SK-N-SH (cell line): ENCODE measurements around the gene CNGA2. TPM values are rescaled to one million over a fixed set of nuclear protein-coding genes. Genes with fewer than 3 reads are reported as not detected.

Source experiments
- CTCF ChIA-PET: fragments of 300-600, 350-600 bp; formaldehyde crosslinking; extraction: SDS; loops from one replicate; lab custom pipeline; 2021; lab: Yijun Ruan, JAX
- POLR2A ChIA-PET: fragments of 350-600 bp; sonication (Branson Sonifier 250); formaldehyde crosslinking; extraction: SDS; loops from one replicate; lab custom pipeline; 2020; ENCODE audit warnings: antibody characterized with exemption, inconsistent platforms; lab: Yijun Ruan, JAX
- DNase-seq: peaks from one replicate; pipeline ENCODE4 v3.0.0; 2012
- H2AFZ ChIP-seq: fragments of 200-600 bp; sonication (generic); 2 replicates; pipeline ENCODE4 v1.8.1; 2016; ENCODE audit warnings: antibody characterized with exemption, mild to moderate bottlenecking, low read depth
- H3F3A ChIP-seq: fragments of 200-600 bp; sonication (generic); replicated peaks from 2 replicates; pipeline ENCODE3; 2016; ENCODE audit warnings: antibody characterized with exemption, mild to moderate bottlenecking; ENCODE audit not compliant: insufficient read depth
- H3K27ac ChIP-seq, 2 experiments: fragments of 200-500 bp in 1 of 2; fragments of 200-600 bp in 1 of 2; sonication (Bioruptor generic) in 1 of 2; sonication (generic), shearing (Covaris generic) in 1 of 2; 2 replicates each; pipeline versions ENCODE4 v1.5.1 to v1.6.1; 2014 to 2016; ENCODE audit warnings: low read depth in 2 of 2, inconsistent platforms in 1 of 2, low read length in 1 of 2, mild to moderate bottlenecking in 1 of 2, mixed read lengths in 1 of 2
- H3K27me3 ChIP-seq: fragments of 200-600 bp; sonication (generic), shearing (Covaris generic); 2 replicates; pipeline ENCODE4 v1.6.1; 2016; ENCODE audit warnings: mixed run types; ENCODE audit not compliant: insufficient read depth
- H3K36me3 ChIP-seq, 2 experiments: fragments of 200-500 bp in 1 of 2; fragments of 200-600 bp in 1 of 2; sonication (Bioruptor generic) in 1 of 2; sonication (generic) in 1 of 2; replicated peaks in 1 of 2; 2 replicates each; pipeline versions ENCODE3 to v1.5.1; 2014 to 2016; ENCODE audit warnings: low read length in 1 of 2, mild to moderate bottlenecking in 1 of 2; ENCODE audit not compliant: insufficient read depth in 2 of 2, control insufficient read depth in 1 of 2
- H3K4me1 ChIP-seq, 2 experiments: fragments of 200-500 bp in 1 of 2; fragments of 200-600 bp in 1 of 2; sonication (Bioruptor generic) in 1 of 2; sonication (generic), shearing (Covaris generic) in 1 of 2; 2 replicates each; pipeline versions ENCODE4 v1.5.1 to v1.6.1; 2014 to 2016; ENCODE audit warnings: low read depth in 1 of 2, low read length in 1 of 2, mixed run types in 1 of 2; ENCODE audit not compliant: insufficient read depth in 2 of 2, control insufficient read depth in 1 of 2
- H3K4me2 ChIP-seq: fragments of 200-600 bp; sonication (generic), shearing (Covaris generic); 2 replicates; pipeline ENCODE4 v1.6.1; 2017; ENCODE audit warnings: mixed run types
- H3K4me3 ChIP-seq, 2 experiments: fragments of 200-500 bp in 1 of 2; fragments of 200-600 bp in 1 of 2; sonication (Bioruptor generic) in 1 of 2; sonication (generic), shearing (Covaris generic) in 1 of 2; 2 replicates each; pipeline versions ENCODE4 v1.5.1 to v1.8.1; 2014 to 2016; ENCODE audit warnings: low read depth in 2 of 2, inconsistent platforms in 1 of 2, low read length in 1 of 2, mild to moderate bottlenecking in 1 of 2, mixed read lengths in 1 of 2, moderate library complexity in 1 of 2
- H3K79me2 ChIP-seq: fragments of 200-600 bp; sonication (generic); 2 replicates; pipeline ENCODE4 v1.8.1; 2017; ENCODE audit warnings: mild to moderate bottlenecking; ENCODE audit not compliant: insufficient read depth
- H3K9ac ChIP-seq: fragments of 200-600 bp; sonication (generic); 2 replicates; pipeline ENCODE4 v1.6.1; 2017; ENCODE audit warnings: mixed run types
- H3K9me2 ChIP-seq: fragments of 200-600 bp; sonication (generic); 2 replicates; pipeline ENCODE4 v1.6.1; 2017; ENCODE audit warnings: mixed run types
- H3K9me3 ChIP-seq: fragments of 200-600 bp; sonication (generic); 2 replicates; pipeline ENCODE4 v1.6.1; 2017; ENCODE audit warnings: mixed run types, mild to moderate bottlenecking, moderate library complexity
- H4K20me1 ChIP-seq: fragments of 200-600 bp; sonication (generic); 2 replicates; pipeline ENCODE4 v1.6.1; 2017; ENCODE audit warnings: mild to moderate bottlenecking, mixed run types; ENCODE audit not compliant: insufficient read depth
- EZH2phosphoT487 ChIP-seq: fragments of 200-600 bp; sonication (generic); IDR thresholded peaks from 2 replicates; pipeline ENCODE4 v1.6.1; 2017; ENCODE audit warnings: low read depth, mixed run types, mild to moderate bottlenecking, antibody characterized with exemption, moderate library complexity, borderline replicate concordance
- FOXJ3 ChIP-seq: sonication (generic); formaldehyde crosslinking; IDR thresholded peaks from 2 replicates; pipeline ENCODE4 v1.5.1; 2020; ENCODE audit warnings: mild to moderate bottlenecking, missing genetic modification reagents
- JUND ChIP-seq: IDR thresholded peaks from 2 replicates; pipeline ENCODE4 v1.4.0; 2012
- MXI1 ChIP-seq: IDR thresholded peaks from 2 replicates; pipeline ENCODE4 v1.6.1; 2012; ENCODE audit warnings: mild to moderate bottlenecking, low read depth, low read length, improper control_type of control experiment
- NFIC ChIP-seq: IDR thresholded peaks from 2 replicates; pipeline ENCODE4 v1.4.0; 2012; ENCODE audit warnings: borderline replicate concordance
- POLR2AphosphoS5 ChIP-seq: IDR thresholded peaks from 2 replicates; pipeline ENCODE4 v1.6.1; 2012; ENCODE audit warnings: low read depth, low read length
- RFX5 ChIP-seq: IDR thresholded peaks from 2 replicates; pipeline ENCODE4 v1.6.1; 2012; ENCODE audit warnings: mild to moderate bottlenecking, improper control_type of control experiment, low read length
- RXRA ChIP-seq: IDR thresholded peaks from 2 replicates; pipeline ENCODE4 v1.4.0; 2012; ENCODE audit warnings: low read depth, mild to moderate bottlenecking, borderline replicate concordance
- WGBS: methylation state at CpG from one replicate; pipeline ENCODE4 v1.1.6; 2017; ENCODE audit warnings: low lambda C conversion rate; 5-methylcytosine and 5-hydroxymethylcytosine counted together
- polyA plus RNA-seq, 3 experiments: library from polyadenylated mRNA; depleted of rRNA; stranded (reverse); fragments of >200 nt; gene quantifications; 2 replicates each; pipeline ENCODE4 v1.2.3, GENCODE V29; 2012
- TF ChIP-seq, protein P1 (sequence below): IDR thresholded peaks from 2 replicates; pipeline ENCODE4 v1.4.0; 2012; ENCODE audit warnings: low read depth, borderline replicate concordance
- TF ChIP-seq, protein P2 (sequence below): fragments of 150-350 bp; IDR thresholded peaks from 2 replicates; pipeline ENCODE4 v1.6.1; 2016; ENCODE audit warnings: mild to moderate bottlenecking, low read depth, low read length
- TF ChIP-seq, protein P3 (sequence below): IDR thresholded peaks from 2 replicates; pipeline ENCODE4; 2012
- TF ChIP-seq, protein P4 (sequence below): IDR thresholded peaks from 2 replicates; pipeline ENCODE4 v1.6.1; 2012; ENCODE audit warnings: mild to moderate bottlenecking, low read depth, low read length, moderate library complexity

The CNGA2 gene
- polyA plus RNA-seq, 1 of the 3 experiments (the other 2 are of a cell fraction): not detected

DNA sequence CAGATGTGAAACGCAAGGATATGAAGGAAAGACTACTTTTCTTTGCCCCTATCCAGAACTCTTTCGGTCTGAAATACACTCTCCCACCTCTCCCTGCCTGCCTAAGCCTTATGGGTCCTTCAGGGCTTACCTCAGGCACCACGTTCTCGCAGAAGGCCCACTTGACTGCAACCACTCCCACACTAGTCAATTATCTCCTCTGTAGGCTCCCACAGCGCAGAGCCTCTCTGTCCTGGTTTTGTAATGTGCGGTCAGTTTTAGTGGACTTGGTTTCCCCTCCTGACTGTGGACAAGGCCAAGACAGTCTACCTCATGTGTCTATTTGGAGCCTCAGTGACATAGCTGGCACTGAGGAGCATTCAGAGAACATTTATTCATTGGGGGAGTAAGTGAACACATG lies 11.1 kb downstream of the CNGA2 start:
- no peak overlapping the region for H3K4me3 ChIP-seq
- no peaks in the 10 kb centered on the region for H3K36me3 ChIP-seq
- CTCF ChIA-PET: no interaction called here
- POLR2A ChIA-PET: no interaction called here
- DNase-seq: no peak
- TF ChIP-seq NFIC (no peak), RFX5 (no peak), EZH2phosphoT487 (no peak), RXRA (no peak), FOXJ3 (CRISPR knock-in tag) (no peak), JUND (no peak), MXI1 (no peak), POLR2AphosphoS5 (no peak)
- TF ChIP-seq, protein P1, sequence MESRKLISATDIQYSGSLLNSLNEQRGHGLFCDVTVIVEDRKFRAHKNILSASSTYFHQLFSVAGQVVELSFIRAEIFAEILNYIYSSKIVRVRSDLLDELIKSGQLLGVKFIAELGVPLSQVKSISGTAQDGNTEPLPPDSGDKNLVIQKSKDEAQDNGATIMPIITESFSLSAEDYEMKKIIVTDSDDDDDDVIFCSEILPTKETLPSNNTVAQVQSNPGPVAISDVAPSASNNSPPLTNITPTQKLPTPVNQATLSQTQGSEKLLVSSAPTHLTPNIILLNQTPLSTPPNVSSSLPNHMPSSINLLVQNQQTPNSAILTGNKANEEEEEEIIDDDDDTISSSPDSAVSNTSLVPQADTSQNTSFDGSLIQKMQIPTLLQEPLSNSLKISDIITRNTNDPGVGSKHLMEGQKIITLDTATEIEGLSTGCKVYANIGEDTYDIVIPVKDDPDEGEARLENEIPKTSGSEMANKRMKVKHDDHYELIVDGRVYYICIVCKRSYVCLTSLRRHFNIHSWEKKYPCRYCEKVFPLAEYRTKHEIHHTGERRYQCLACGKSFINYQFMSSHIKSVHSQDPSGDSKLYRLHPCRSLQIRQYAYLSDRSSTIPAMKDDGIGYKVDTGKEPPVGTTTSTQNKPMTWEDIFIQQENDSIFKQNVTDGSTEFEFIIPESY: no peak
- TF ChIP-seq, protein P2, sequence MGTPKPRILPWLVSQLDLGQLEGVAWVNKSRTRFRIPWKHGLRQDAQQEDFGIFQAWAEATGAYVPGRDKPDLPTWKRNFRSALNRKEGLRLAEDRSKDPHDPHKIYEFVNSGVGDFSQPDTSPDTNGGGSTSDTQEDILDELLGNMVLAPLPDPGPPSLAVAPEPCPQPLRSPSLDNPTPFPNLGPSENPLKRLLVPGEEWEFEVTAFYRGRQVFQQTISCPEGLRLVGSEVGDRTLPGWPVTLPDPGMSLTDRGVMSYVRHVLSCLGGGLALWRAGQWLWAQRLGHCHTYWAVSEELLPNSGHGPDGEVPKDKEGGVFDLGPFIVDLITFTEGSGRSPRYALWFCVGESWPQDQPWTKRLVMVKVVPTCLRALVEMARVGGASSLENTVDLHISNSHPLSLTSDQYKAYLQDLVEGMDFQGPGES: no peak
- TF ChIP-seq, protein P3, sequence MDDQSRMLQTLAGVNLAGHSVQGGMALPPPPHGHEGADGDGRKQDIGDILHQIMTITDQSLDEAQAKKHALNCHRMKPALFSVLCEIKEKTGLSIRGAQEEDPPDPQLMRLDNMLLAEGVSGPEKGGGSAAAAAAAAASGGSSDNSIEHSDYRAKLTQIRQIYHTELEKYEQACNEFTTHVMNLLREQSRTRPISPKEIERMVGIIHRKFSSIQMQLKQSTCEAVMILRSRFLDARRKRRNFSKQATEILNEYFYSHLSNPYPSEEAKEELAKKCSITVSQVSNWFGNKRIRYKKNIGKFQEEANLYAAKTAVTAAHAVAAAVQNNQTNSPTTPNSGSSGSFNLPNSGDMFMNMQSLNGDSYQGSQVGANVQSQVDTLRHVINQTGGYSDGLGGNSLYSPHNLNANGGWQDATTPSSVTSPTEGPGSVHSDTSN: no peak
- TF ChIP-seq, protein P4, sequence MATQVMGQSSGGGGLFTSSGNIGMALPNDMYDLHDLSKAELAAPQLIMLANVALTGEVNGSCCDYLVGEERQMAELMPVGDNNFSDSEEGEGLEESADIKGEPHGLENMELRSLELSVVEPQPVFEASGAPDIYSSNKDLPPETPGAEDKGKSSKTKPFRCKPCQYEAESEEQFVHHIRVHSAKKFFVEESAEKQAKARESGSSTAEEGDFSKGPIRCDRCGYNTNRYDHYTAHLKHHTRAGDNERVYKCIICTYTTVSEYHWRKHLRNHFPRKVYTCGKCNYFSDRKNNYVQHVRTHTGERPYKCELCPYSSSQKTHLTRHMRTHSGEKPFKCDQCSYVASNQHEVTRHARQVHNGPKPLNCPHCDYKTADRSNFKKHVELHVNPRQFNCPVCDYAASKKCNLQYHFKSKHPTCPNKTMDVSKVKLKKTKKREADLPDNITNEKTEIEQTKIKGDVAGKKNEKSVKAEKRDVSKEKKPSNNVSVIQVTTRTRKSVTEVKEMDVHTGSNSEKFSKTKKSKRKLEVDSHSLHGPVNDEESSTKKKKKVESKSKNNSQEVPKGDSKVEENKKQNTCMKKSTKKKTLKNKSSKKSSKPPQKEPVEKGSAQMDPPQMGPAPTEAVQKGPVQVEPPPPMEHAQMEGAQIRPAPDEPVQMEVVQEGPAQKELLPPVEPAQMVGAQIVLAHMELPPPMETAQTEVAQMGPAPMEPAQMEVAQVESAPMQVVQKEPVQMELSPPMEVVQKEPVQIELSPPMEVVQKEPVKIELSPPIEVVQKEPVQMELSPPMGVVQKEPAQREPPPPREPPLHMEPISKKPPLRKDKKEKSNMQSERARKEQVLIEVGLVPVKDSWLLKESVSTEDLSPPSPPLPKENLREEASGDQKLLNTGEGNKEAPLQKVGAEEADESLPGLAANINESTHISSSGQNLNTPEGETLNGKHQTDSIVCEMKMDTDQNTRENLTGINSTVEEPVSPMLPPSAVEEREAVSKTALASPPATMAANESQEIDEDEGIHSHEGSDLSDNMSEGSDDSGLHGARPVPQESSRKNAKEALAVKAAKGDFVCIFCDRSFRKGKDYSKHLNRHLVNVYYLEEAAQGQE: no peak
- H3K9me2 ChIP-seq: no peaks in the 10 kb centered on the region
- no peaks in the 10 kb centered on the region for H3K79me2 ChIP-seq
- H3K4me1 ChIP-seq: no peaks in the 10 kb centered on the region
- H3K4me2 ChIP-seq: no peak overlapping the region
- H4K20me1 ChIP-seq: no peaks in the 10 kb centered on the region
- H2AFZ ChIP-seq: no peak overlapping the region
- H3K9ac ChIP-seq: no peak overlapping the region
- no peaks in the 10 kb centered on the region for H3F3A ChIP-seq
- WGBS: 14% methylated on average over 6 of the region's 6 CpGs
- H3K9me3 ChIP-seq: no peaks in the 10 kb centered on the region
- H3K27ac ChIP-seq: no peak overlapping the region
- peaks cover 29% of the 10 kb centered on the region; the same call in 1 of the 2 replicates for H3K27me3 ChIP-seq
